NCI-H2196 (cell line): ENCODE results near the gene FGFR3.
"Not testable (repeated sequence)": the region's sequence is repeated elsewhere in the genome, so short reads cannot be mapped to it uniquely, and the experiment has no call there.

Experiments
- DNase-seq: peaks from one replicate; lab custom pipeline; 2025; ENCODE audit not compliant: unreplicated experiment; lab: John Stamatoyannopoulos, UW

The FGFR3 gene

DNA sequence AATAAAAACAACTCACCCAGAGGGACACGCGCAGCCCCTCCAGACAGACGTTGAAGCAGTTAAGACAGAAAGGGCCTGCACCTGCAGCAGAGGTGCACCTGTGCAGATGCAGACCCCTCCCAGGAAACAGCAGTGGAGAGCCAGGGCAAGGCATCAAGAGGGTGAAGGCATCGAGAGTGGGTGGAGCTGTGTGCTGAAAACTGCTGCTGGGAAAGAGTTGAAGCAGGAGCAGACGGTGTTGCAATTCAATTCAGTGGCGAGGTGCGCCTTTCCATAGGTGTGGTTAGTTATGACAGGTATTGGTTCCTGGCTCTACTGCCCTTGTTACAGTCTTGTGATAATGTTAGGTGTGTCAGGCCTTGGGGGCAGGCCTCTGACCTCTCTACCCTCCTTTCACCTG, 46.2 kb downstream of the FGFR3 start:
- no peak for DNase-seq

DNA sequence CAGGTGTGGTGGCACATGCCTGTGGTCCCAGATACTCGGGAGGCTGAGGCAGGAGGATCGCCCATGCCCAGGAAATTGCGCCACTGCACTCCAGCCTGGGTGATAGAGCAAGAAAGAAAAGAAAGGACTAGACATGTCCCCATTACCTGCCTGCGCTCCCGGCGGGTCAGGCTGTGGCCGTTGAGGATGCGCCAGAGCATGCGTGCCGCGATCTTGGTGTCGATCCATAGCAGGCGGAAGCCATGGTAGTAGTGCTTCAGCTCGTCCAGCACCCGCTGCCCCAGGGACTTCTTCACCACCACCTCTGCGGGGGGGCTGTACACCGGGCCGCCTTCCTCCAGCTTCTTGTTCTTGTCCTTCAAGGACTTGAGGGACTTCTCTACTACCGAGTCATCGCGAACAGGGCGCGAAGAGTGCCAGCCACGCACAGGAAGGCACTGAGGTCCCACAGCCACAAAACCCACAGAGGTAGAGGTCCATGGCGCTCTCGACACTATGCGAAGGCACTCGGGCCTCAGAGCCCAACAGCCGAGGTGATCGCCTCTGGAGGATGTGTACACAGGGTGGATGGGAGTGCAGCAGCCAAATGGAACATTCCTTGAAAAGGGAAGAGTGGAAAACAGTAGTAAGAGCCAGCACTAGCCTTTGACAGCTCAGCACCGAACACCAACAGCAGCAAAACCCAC, 48.3 kb downstream of the FGFR3 start:
- DNase-seq, result no peak

- DNase-seq, result no peak
These were observed 48.8 kb downstream of the FGFR3 start for GRCh38 chr4:1841887-1842210.

- no peak for DNase-seq
These were observed 49.3 kb downstream of the FGFR3 start for GRCh38 chr4:1842339-1842895.

- DNase-seq, result no peak
These were observed 49.9 kb downstream of the FGFR3 start for GRCh38 chr4:1842993-1843448.

DNA sequence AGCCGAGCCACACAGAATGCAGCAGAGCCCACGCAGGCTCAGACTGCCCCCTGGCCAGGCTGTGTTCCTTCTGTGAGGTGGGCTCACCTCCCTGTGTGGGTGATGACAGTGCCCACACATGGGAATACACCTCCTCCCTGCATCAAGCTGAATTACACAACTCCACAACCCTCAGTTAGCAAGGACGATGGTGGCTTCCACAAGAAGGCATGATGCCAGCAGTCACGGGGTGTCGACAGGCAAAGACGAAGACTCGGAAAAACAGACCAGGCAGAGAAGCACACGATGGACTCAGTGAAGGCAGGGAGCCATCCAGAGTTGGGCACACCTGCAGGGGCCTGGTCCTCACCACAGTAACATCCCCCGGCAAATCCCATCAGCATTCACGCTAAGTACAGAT, 50.8 kb downstream of the FGFR3 start:
- no peak for DNase-seq

GRCh38 chr4:1844618-1845017, 51.5 kb downstream of the FGFR3 start:
- not testable (repeated sequence) for DNase-seq

- DNase-seq, result no peak
These were observed 53.5 kb downstream of the FGFR3 start for GRCh38 chr4:1846580-1846979.

GRCh38 chr4:1850276-1850675, 57.2 kb downstream of the FGFR3 start:
- DNase-seq, result no peak

DNA sequence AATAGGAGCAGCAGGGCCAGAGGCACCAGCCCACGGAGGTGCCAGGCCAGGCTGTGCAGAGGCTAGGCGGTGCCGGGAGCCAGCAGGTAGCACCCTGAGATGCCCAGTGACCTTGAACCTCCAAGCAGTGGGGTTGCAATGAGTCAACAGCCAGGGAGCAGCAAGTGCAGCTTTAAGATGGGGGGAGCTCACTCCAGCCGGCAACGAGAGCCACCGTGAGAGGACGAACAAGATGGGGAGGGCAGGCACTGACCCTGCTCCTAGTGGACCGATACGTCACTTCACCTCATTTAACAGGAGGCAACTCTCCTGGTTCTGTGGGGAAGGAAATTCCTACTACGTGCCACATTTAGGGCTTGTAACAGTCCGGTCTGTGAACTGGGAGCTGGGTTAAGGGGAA, 58.1 kb downstream of the FGFR3 start:
- no peak for DNase-seq

GRCh38 chr4:1851575-1852410, 58.7 kb downstream of the FGFR3 start:
- DNase-seq, result no peak

- no peak for DNase-seq
These were observed 60.0 kb downstream of the FGFR3 start for GRCh38 chr4:1852904-1853623.

GRCh38 chr4:1854752-1855151, 61.7 kb downstream of the FGFR3 start:
- DNase-seq, result no peak

DNA sequence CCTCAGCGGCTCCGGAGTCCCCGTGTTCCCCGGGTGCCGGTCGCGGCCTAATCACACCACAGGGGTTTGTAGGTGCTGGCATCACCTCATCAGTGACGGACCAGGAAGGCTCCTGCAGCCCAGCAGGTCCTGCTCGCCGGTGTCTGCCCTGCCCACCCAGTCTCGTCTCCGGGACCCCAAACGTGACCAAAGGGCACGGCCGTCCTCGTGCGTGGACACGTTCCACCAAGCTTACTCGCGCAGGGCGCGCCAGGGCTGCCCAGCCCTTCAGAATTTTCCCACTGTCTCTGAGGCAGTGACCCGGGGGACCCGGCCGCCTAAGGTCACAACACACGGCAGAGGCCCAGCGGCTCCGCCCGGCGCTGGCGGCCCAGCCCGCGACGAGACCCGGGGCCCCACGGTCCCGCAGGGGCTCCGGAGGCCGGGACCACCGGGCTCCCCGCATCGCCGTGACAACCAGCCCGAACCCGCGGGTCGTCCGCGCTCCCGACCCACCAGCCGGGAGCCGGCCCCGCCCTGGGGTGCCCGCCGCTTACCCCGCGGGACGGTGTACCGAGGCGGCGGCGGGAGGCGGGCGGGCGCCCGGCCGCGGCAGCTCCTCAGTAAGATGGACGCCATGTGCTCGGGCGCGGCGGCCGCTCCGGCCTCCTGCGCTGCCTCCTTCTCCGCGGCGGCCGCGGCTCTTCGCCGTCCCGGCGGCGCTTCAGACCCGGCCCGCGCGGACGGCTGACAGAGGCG, 62.4 kb downstream of the FGFR3 start:
- no peak for DNase-seq

DNA sequence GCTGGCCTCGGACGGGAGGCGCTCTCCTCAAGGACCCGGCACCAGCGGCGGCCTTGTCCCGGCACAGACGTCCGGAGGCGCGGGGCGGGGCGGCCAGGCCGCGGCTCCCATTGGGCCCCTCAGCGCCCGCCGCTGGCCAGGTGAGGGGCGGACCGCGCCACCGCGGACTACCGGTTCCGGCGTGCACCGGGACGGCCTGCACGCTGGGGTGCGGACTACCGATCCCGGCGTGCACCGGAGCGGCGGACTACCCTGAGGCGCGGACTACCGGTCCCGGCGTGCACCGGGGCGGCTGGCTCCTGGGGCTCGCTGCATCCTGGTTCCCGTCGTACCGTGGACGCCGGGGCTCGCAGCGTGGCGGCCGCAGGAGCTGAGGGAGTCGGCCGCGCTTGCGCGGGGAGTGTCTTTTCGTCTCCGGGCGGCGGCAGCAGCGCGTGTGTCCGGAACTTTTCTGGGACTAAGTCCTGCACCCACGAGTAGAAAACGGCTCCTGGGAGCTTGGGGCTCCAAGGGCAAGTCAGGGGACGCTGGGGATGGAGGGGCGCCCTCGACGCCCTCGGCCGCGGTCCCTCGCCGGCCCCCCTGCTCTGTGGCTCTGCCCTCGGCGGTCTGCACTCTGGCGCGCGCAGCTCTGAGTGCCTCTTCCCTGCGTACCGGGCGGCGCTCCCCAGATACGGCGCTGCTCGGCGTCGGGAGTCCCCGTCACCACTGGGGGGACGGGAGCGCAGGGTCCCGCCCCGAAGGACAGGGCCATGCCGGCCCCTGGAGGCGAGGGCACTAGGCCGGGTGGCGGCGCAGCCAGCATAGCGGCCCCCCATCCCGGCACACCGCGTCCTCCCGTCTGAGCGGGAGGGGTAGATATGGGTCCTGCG, 63.2 kb downstream of the FGFR3 start, which contains the start of gene LETM1:
LETM1 (minus strand) TSS at position 86 of the 872 bp plus-strand sequence. CDS start 206 bp downstream, outside the sequence.
- peak; percentile 93 for DNase-seq

DNA sequence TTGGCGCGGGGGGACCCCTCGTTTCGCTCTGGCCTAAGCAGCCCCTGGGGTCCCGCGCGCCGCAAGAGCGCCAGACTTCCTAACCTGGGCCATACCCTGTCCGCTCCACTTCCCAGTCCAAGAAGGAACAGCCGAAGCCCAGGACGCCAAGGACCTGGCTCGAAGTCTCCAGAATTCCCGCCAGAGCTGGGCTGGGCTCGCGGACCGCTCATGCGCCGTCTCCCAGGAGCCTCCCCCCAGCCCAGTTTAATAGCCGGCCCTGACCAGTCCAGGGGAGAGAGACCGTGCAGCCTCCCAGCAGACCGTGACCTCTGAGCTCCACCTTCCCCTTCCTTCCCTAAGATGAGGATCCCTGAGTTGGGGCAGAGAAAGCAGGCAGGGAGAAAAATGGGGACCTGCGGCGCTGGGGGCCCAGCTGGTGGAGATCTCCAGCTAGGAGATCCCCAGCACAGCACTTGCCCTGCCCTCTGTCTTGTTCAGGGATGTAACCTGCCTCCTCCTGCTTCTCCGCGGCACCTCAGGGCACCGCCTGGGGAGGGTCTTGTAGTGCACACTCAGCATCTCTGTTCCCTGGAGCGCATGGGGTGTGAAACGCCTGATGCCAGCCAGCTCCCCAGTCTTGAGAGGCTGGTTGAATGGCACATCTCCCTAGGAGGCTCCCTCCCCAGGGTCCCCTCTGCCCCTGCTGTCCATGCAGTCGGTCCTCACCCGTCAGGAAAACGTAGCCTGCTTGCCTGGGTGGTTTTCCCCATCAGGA, 64.0 kb downstream of the FGFR3 start:
- peak; percentile 30 for DNase-seq

DNA sequence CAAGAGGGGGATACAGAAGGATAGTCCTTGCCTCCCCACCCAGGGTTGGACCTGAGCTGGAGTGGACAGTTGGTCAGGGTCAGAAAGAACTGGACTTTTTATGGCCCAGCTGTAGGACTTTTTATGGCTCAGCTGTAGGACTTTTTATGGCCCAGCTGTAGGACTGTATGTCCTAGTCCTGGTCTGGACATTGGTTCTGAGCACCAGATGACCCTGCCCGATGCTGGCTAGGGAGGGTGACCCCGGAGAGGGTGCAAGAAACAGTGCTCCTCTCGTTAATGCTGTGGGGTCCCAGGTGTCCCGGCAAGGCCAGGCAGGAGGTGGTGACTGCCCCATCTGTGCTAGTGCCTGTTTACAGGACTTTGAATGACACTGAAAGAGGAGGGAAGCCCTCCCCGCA, 64.8 kb downstream of the FGFR3 start:
- no peak for DNase-seq
